Measurements from ENCODE around the gene MAL. TPM values are rescaled to one million over a fixed set of nuclear protein-coding genes. Genes with fewer than 3 reads are reported as not detected.

MAL gene
- total and polyA plus RNA-seq, 2 of the 13 experiments (the other 11 are each of a cell fraction or from before 2014, with no cell fraction given), result not detected

- TF ChIP-seq ZNF512B (CRISPR knock-in tag; IDR thresholded peaks at IDR 0.05; ENCODE audit: borderline replicate concordance) (peak; percentile 97), CEBPG (CRISPR knock-in tag; IDR thresholded peaks at IDR 0.05) (no peak; the same call in 1 of the 2 replicates), RFX1 (IDR thresholded peaks at IDR 0.05) (no peak), TOPORS (CRISPR knock-in tag; IDR thresholded peaks at IDR 0.05) (0 out of 2 replicates have a peak, but pooled peaks have one; percentile 51), ZBTB20 (CRISPR knock-in tag; IDR thresholded peaks at IDR 0.05; ENCODE audit: borderline replicate concordance, low read depth) (peak; percentile 50; the same call in 1 of the 2 replicates), SIN3A (IDR thresholded peaks at IDR 0.05; ENCODE audit: borderline replicate concordance, low read depth, low read length) (no peak), TOE1 (CRISPR knock-in tag; IDR thresholded peaks at IDR 0.05) (no peak), GMEB1 (CRISPR knock-in tag; IDR thresholded peaks at IDR 0.05; ENCODE audit: borderline replicate concordance) (no peak), ZNF441 (CRISPR knock-in tag; IDR thresholded peaks at IDR 0.05; ENCODE audit: borderline replicate concordance) (peak; percentile 24; the same call in 1 of the 2 replicates), THAP8 (CRISPR knock-in tag; IDR thresholded peaks at IDR 0.05; ENCODE audit: borderline replicate concordance) (no peak), DZIP1 (CRISPR knock-in tag; IDR thresholded peaks at IDR 0.05) (no peak), NCOA1 (CRISPR knock-in tag; IDR thresholded peaks at IDR 0.05) (no peak), RXRA (CRISPR knock-in tag; IDR thresholded peaks at IDR 0.05) (peak; percentile 51; the same call in 1 of the 2 replicates), HDAC2 (CRISPR knock-in tag; IDR thresholded peaks at IDR 0.05) (no peak; the same call in 1 of the 2 replicates), HNRNPK (IDR thresholded peaks at IDR 0.05; ENCODE audit: low read depth, low read length, poor library complexity, severe bottlenecking) (peak; percentile 43), RBM22 (optimal IDR thresholded peaks at IDR 0.05; ENCODE audit: low read length) (no peak), SP140L (CRISPR knock-in tag; IDR thresholded peaks at IDR 0.05; ENCODE audit: borderline replicate concordance) (no peak), ZNF547 (CRISPR knock-in tag; IDR thresholded peaks at IDR 0.05) (no peak), ZFP36 (IDR thresholded peaks at IDR 0.05; ENCODE audit: borderline replicate concordance, low read depth, low read length, partially characterized antibody) (no peak), ZNF878 (CRISPR knock-in tag; IDR thresholded peaks at IDR 0.05) (no peak), POLR2A (IDR thresholded peaks at IDR 0.05; ENCODE audit: insufficient read depth in 1 of 2, low read depth in 2 of 2, low read length in 2 of 2) (no peak)
Measured at GRCh38 chr2:95076705-95077529, 51.4 kb downstream of the MAL start (continued).

Measured in HepG2 (cell line).